Fibroblast of villous mesenchyme (primary cell): ENCODE data around the gene PRC1. TPM values are rescaled to one million over a fixed set of nuclear protein-coding genes. Genes with fewer than 3 reads are reported as not detected.

Source experiments
- DNase-seq: peaks from one replicate; pipeline ENCODE4 v3.0.0-alpha.2; 2010; ENCODE audit warnings: low read depth
- H3K4me3 ChIP-seq: 2 replicates; pipeline ENCODE4 v1.5.1; 2011; ENCODE audit warnings: low read depth, mild to moderate bottlenecking, low read length
- total RNA-seq: library from RNA; depleted of rRNA; stranded (reverse); fragments of >200 nt; gene quantifications from 2 replicates; pipeline ENCODE4 v1.2.3, GENCODE V29; 2012
- TF ChIP-seq, protein P1 (sequence below): IDR thresholded peaks from 2 replicates; pipeline ENCODE4 v1.5.1; 2012; ENCODE audit warnings: low read depth, mild to moderate bottlenecking, low read length; ENCODE audit not compliant: insufficient read depth

Gene PRC1
- total RNA-seq, 1 donor, result 113 TPM

DNA sequence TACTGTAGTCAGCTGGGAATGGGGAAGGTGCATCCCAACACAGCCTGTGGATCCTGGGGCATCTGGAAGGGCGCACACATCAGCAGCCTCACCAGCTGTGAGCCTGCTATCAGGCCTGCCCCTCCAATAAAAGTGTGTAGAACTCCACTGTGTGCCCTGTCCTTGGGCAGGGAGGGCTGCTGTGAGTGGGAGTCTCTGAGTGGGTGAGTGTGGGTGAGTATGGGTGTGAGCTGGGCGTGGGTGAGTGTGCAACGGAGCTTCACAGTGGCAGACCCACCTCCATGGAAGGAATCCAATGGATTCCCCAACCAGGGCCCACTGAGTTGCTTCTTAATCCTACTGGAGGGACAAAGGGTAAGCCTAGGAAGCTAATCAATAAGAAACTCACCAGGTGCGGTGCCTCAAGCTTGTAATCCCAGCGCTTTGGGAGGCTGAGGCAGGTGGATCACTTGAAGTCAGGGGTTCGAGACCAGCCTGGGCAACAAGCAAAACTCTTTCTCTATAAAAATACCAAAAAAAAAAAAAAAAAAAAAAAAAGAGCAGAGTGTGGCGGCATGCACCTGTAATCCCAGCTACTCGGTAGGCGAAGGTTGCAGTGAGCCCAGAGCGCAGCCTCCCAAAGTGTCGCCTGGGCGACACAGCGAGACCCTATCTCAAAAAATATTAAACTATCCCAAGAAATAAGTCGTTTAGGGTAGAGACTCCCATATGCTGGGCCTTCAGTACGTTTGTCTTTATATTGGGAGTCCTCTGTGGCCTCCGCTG, 40.2 kb downstream of the PRC1 start:
- no peak for DNase-seq
- peak overlapping the region; percentile 97 for H3K4me3 ChIP-seq
- TF ChIP-seq, protein P1, sequence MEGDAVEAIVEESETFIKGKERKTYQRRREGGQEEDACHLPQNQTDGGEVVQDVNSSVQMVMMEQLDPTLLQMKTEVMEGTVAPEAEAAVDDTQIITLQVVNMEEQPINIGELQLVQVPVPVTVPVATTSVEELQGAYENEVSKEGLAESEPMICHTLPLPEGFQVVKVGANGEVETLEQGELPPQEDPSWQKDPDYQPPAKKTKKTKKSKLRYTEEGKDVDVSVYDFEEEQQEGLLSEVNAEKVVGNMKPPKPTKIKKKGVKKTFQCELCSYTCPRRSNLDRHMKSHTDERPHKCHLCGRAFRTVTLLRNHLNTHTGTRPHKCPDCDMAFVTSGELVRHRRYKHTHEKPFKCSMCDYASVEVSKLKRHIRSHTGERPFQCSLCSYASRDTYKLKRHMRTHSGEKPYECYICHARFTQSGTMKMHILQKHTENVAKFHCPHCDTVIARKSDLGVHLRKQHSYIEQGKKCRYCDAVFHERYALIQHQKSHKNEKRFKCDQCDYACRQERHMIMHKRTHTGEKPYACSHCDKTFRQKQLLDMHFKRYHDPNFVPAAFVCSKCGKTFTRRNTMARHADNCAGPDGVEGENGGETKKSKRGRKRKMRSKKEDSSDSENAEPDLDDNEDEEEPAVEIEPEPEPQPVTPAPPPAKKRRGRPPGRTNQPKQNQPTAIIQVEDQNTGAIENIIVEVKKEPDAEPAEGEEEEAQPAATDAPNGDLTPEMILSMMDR, result no peak

DNA sequence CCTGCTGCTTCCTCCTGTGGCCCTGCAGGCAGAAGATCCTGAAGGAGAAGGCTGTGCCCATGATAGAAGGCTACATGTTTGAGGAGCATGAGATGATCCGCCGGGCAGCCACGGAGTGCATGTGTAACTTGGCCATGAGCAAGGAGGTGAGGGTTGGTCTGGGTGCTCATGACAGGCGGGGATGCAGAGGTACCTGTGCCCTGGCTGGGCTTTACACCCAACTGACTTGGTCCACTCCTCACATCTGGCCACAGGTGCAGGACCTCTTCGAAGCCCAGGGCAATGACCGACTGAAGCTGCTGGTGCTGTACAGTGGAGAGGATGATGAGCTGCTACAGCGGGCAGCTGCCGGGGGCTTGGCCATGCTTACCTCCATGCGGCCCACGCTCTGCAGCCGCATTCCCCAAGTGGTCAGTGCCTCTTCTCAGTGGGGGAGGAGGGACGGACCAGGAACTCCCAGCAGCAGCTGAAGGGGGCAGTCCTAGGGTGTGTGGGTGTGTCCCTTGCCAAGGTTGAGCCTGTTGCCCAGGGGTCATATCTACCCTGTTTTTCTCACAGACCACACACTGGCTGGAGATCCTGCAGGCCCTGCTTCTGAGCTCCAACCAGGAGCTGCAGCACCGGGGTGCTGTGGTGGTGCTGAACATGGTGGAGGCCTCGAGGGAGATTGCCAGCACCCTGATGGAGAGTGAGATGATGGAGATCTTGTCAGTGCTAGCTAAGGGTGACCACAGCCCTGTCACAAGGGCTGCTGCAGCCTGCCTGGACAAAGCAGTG, 41.2 kb downstream of the PRC1 start:
- DNase-seq, result no peak
- TF ChIP-seq, protein P1, result no peak
- no peak overlapping the region for H3K4me3 ChIP-seq

DNA sequence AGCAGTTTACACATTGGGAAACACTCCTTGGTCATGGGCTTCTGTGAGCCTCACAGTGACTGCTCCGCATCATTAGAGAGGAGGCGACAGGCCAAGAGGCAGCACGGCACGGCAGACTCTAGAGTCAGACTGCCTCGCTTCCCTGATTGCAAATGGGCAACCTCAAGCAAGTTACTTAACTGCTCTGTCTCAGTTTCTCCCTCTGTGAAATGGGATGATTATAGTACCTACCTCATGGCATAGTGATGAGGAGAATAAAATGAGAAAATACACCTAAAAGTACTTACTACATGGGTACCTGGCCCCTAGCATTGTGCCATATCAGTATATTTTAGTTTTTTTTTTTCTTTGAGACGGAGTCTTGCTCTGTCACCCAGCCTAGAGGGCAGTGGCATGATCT, 43.7 kb downstream of the PRC1 start:
- TF ChIP-seq, protein P1, result no peak
- H3K4me3 ChIP-seq, result no peak overlapping the region
- no peak for DNase-seq

DNA sequence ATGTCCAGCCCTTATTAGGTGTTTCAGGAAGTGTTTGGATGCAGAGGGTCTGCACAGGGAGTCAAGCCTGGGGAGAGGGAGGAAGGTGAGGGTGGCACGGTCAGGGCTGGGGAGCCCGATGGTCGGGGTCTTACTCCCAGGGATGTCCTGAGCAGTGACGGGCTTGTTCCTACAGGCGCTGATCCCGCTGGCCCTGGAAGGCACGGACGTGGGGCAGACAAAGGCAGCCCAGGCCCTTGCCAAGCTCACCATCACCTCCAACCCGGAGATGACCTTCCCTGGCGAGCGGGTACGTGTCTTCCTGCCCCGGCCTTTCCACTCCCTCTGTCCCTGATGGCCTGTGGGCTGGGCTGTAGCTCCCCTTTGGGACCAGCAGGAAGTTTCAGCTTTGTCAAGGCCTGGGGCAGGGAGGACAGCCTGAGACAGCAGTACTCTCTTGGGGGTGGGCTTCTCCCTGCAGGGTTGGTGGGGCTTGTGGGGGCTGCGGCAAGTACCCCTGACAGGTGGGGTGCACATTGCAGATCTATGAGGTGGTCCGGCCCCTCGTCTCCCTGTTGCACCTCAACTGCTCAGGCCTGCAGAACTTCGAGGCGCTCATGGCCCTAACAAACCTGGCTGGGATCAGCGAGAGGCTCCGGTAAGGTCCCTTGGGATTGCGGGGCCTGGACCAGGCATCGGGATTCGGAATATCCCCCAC, 44.2 kb downstream of the PRC1 start:
- DNase-seq, result no peak
- TF ChIP-seq, protein P1, result no peak
- no peak overlapping the region for H3K4me3 ChIP-seq

DNA sequence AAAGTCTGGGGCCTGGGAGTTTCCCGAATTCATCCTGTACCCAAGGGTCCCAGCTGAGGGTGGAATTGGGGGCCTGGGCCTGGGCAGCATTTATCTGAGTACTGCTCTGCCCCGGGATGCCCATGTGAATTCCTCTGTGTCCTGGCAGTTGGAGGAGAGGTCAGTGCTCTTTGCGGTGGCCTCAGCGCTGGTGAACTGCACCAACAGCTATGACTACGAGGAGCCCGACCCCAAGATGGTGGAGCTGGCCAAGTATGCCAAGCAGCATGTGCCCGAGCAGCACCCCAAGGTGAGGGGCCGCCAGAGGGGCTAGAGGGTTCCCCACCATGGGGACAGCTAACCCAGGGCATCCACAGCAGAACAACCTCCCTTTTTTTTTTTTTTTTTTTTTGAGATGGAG, 45.8 kb downstream of the PRC1 start:
- H3K4me3 ChIP-seq, result no peak overlapping the region
- DNase-seq, result no peak
- TF ChIP-seq, protein P1, result no peak

DNA sequence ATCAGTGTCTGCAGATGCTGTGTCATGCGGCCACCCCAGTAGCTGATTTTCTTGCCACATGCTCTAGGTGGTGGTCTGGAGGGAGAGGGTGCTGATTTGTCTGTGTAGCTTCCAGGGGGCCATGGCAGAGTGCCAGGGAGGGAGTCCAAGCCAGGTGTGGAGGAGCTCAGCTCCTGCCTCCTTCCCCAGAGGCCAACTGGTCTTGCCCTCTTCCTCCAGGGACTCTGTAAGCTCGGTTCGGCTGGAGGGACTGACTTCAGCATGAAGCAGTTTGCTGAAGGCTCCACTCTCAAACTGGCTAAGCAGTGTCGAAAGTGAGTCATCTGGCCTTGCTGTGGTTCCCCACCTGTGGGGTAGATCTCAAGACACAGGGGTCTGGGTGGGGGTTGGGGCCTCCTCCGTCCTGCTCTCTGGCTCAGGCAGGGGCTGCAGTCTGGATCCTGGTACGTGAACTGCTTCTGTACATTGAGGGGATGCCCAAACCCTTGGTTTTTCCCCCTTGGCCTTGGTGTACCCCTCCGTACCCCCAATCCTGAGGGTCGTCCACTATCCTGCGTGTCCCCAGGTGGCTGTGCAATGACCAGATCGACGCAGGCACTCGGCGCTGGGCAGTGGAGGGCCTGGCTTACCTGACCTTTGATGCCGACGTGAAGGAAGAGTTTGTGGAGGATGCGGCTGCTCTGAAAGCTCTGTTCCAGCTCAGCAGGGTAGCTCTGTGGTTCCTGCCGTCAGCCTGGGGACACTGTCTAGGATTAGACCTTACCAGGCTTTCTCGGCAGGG, 46.6 kb downstream of the PRC1 start:
- DNase-seq, result no peak
- H3K4me3 ChIP-seq, result no peak overlapping the region
- TF ChIP-seq, protein P1, result no peak
